Right hindlimb (tissue), 1 donor: ENCODE measurements around the gene GPR4.

Source experiments
- DNase-seq: peaks from one replicate; pipeline ENCODE4 v3.0.0-alpha.2; 2018

GPR4 gene

GRCh38 chr19:45547211-45547770 is 54.7 kb downstream of the GPR4 start:
- DNase-seq: no peak

GRCh38 chr19:45542234-45542668 is 59.8 kb downstream of the GPR4 start:
- no peak for DNase-seq
